Spleen (tissue), 11 donors: ENCODE results near the gene MYO7A. TPM values are rescaled to one million over a fixed set of nuclear protein-coding genes. Genes with fewer than 3 reads are reported as not detected.

ENCODE experiments used
- DNase-seq: peaks from one replicate; pipeline ENCODE4 v3.0.0-alpha.2; 2020
- H3K27ac ChIP-seq, 8 donors: fragments of 200-600 bp; sonication (generic) in 7 of 8; 1 replicate in 4 of 8; 2 replicates in 4 of 8; pipeline versions ENCODE4 v1.5.0 to v1.8.0; 2016 to 2021; ENCODE audit warnings: inconsistent platforms in 4 of 8, mild to moderate bottlenecking in 4 of 8, moderate library complexity in 1 of 8
- H3K27me3 ChIP-seq, 7 donors: fragments of 200-600 bp; sonication (generic) in 6 of 7; replicated peaks in 1 of 7; 1 replicate in 4 of 7; 2 replicates in 3 of 7; pipeline versions ENCODE4 v1.5.0 to v1.8.0; 2016 to 2021; ENCODE audit warnings: inconsistent platforms in 3 of 7, mild to moderate bottlenecking in 1 of 7
- H3K36me3 ChIP-seq, 6 donors: fragments of 200-600 bp; sonication (generic) in 5 of 6; 1 replicate in 4 of 6; 2 replicates in 2 of 6; pipeline versions ENCODE4 v1.5.0 to v1.8.0; 2016 to 2021; ENCODE audit warnings: inconsistent platforms in 2 of 6
- H3K4me1 ChIP-seq, 6 donors: fragments of 200-600 bp; sonication (generic) in 5 of 6; 1 replicate in 3 of 6; 2 replicates in 3 of 6; pipeline versions ENCODE4 v1.5.0 to v1.8.0; 2016 to 2021; ENCODE audit warnings: inconsistent platforms in 3 of 6
- H3K4me3 ChIP-seq, 8 donors: fragments of 200-600 bp; sonication (generic) in 7 of 8; 1 replicate in 4 of 8; 2 replicates in 4 of 8; pipeline versions ENCODE4 v1.5.0 to v1.8.0; 2016 to 2021; ENCODE audit warnings: inconsistent platforms in 4 of 8, mild to moderate bottlenecking in 4 of 8, moderate library complexity in 2 of 8
- H3K9me3 ChIP-seq, 8 donors: fragments of 200-600 bp; sonication (generic) in 7 of 8; 1 replicate in 4 of 8; 2 replicates in 4 of 8; pipeline versions ENCODE4 v1.5.0 to v1.8.0; 2016 to 2021; ENCODE audit warnings: inconsistent platforms in 4 of 8
- CTCF ChIP-seq, 11 experiments: fragments of 200-600 bp in 7 of 11; fragments of 450-650 bp in 4 of 11; sonication (generic) in 4 of 11; IDR thresholded peaks in 8 of 11; conservative IDR thresholded peaks in 3 of 11; 1 replicate in 7 of 11; 2 replicates in 4 of 11; pipeline versions ENCODE4 v1.4.0 to v1.8.0; 2016 to 2021; ENCODE audit warnings: antibody characterized with exemption in 11 of 11, inconsistent platforms in 4 of 11, mild to moderate bottlenecking in 1 of 11
- POLR2A ChIP-seq, 3 donors: fragments of 450-650 bp; IDR thresholded peaks; one replicate each; pipeline ENCODE4 v1.5.1; 2017; ENCODE audit warnings: antibody characterized with exemption in 3 of 3, mild to moderate bottlenecking in 1 of 3
- POLR2AphosphoS5 ChIP-seq, 3 donors: sonication (generic); formaldehyde crosslinking; IDR thresholded peaks; one replicate each; pipeline ENCODE4 v1.5.1; 2017; ENCODE audit warnings: antibody characterized with exemption in 3 of 3
- WGBS, 5 donors: extraction: QIAGEN DNeasy Blood & Tissue Kit in 3 of 5; methylation state at CpG; one replicate each; pipeline versions ENCODE4 v1.1.5 to v1.1.7; 2013 to 2018; 5-methylcytosine and 5-hydroxymethylcytosine counted together
- intact Hi-C: fragments of 100-400 bp; cut with DNase I; formaldehyde crosslinking; loops from one replicate; pipeline ENCODE4 v1.15.0; 2023; ENCODE audit warnings: low total_unique reads
- polyA plus RNA-seq, 3 donors: library from polyadenylated mRNA; stranded (reverse); fragments of 200-250 nt; gene quantifications; one replicate each; pipeline ENCODE4 v1.2.1, GENCODE V29; 2013
- total RNA-seq, 7 donors: library from RNA; depleted of rRNA in 3 of 7; stranded (reverse); fragments of >200 nt in 3 of 7; fragmentation: NEBNext Ultra II Directional in 4 of 7; extraction: Animal tissue kit (Norgen Biotek cat#: 25700) in 4 of 7; gene quantifications; one replicate each; pipeline versions ENCODE4 v1.1.0 to v1.2.1, GENCODE V29; 2016 to 2021
- donor health status: healthy with polysubstance abuse.
- donor health status: DM: no; HTN: no; CAD: no; lungs with moderate emphysema.
- donor health status: DM: no; HTN: no; CAD: no.
- donor health status: Bipolar disorder and iron deficiency.
- donor health status: healthy.
- donor health status: DM: no; HTN: no; CAD: no.
- donor health status: DM: yes; HTN: yes; CAD: no.

Gene MYO7A
- total and polyA plus RNA-seq, 10 donors = 3.5 to 147 (median 33.0) TPM

GRCh38 chr11:77106321-77106720 lies 21.7 kb upstream of the MYO7A start:
- 65 to 84% (median 77%) methylated on average over 5 to 7 of the region's 7 CpGs for WGBS, 5 donors
- no peaks in the 10 kb centered on the region for H3K27me3 ChIP-seq
- intact Hi-C loops = no loop called here
- H3K4me1 ChIP-seq = peaks cover 0 to 12% (median 0%) of the 10 kb centered on the region in 6 donors
- H3K9me3 ChIP-seq = no peaks in the 10 kb centered on the region
- H3K36me3 ChIP-seq = peaks cover 0 to 8% (median 0%) of the 10 kb centered on the region in 6 donors
- H3K4me3 ChIP-seq = no peak overlapping the region
- TF ChIP-seq POLR2A (IDR thresholded peaks at IDR 0.05) = no peak
- no peak for TF ChIP-seq CTCF (IDR thresholded peaks at IDR 0.05 in 8 of 11, conservative IDR thresholded peaks at IDR 0.05 in 3 of 11)
- TF ChIP-seq POLR2AphosphoS5 (IDR thresholded peaks at IDR 0.05) = no peak
- H3K27ac ChIP-seq = no peak overlapping the region
- no peak for DNase-seq

- DNase-seq = no peak
- Histone ChIP-seq H3K4me3 (no peak overlapping the region), H3K36me3 (peaks cover 0 to 8% (median 0%) of the 10 kb centered on the region in 6 donors), H3K27me3 (no peaks in the 10 kb centered on the region), H3K4me1 (peaks cover 0 to 12% (median 0%) of the 10 kb centered on the region in 6 donors), H3K9me3 (no peaks in the 10 kb centered on the region), H3K27ac (no peak overlapping the region)
- TF ChIP-seq POLR2A (IDR thresholded peaks at IDR 0.05) (no peak), POLR2AphosphoS5 (IDR thresholded peaks at IDR 0.05) (no peak), CTCF (IDR thresholded peaks at IDR 0.05 in 8 of 11, conservative IDR thresholded peaks at IDR 0.05 in 3 of 11) (no peak)
- WGBS, 5 donors = 93 to 100% (median 95%) methylated on average over 6 to 13 of the region's 13 CpGs
- intact Hi-C loops = no loop called here
Observed at GRCh38 chr11:77106759-77107158, 21.3 kb upstream of the MYO7A start.

DNA sequence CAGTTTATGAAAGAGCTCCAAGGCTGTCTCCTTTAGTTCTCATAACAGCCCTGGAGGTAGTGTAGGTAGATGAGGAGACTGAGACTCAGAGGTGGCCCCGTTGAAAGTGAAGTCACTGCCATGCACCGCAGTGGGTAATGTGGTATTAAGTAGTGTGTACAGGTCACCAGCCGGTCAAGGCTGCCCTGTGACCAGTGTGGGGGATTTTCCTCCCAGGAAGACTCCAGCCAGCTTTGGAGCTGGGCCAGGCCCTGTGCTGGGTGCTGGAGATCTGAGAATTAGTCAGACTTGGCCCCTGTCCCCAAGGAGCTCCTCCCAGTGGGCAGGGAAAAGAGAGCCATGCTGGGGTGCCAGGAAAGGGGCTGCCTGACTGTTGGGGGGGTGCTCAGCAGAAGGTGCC lies 20.1 kb upstream of the MYO7A start:
- no peak overlapping the region for H3K4me3 ChIP-seq
- no peaks in the 10 kb centered on the region for H3K9me3 ChIP-seq
- H3K27me3 ChIP-seq = no peaks in the 10 kb centered on the region
- intact Hi-C loops = no loop called here
- H3K27ac ChIP-seq = no peak overlapping the region
- no peak for DNase-seq
- TF ChIP-seq POLR2A (IDR thresholded peaks at IDR 0.05) = no peak
- TF ChIP-seq POLR2AphosphoS5 (IDR thresholded peaks at IDR 0.05) = no peak
- no peak for TF ChIP-seq CTCF (IDR thresholded peaks at IDR 0.05 in 8 of 11, conservative IDR thresholded peaks at IDR 0.05 in 3 of 11)
- 54 to 75% (median 74%) methylated on average over 2 to 3 of the region's 3 CpGs for WGBS, 5 donors
- peaks cover 0 to 4% (median 0%) of the 10 kb centered on the region in 6 donors for H3K36me3 ChIP-seq
- peaks cover 0 to 12% (median 0%) of the 10 kb centered on the region in 6 donors for H3K4me1 ChIP-seq

GRCh38 chr11:77108436-77108835 lies 19.6 kb upstream of the MYO7A start:
- H3K4me1 ChIP-seq = peaks cover 0 to 12% (median 0%) of the 10 kb centered on the region in 6 donors
- WGBS, 5 donors = 84 to 89% (median 87%) methylated on average over 8 to 9 of the region's 9 CpGs
- no peak overlapping the region for H3K27ac ChIP-seq

More at GRCh38 chr11:77108436-77108835, 19.6 kb upstream of the MYO7A start:
- intact Hi-C loops = no loop called here
- Histone ChIP-seq H3K4me3 (no peak overlapping the region), H3K36me3 (no peaks in the 10 kb centered on the region), H3K9me3 (no peaks in the 10 kb centered on the region), H3K27me3 (no peaks in the 10 kb centered on the region)
- no peak for TF ChIP-seq CTCF (IDR thresholded peaks at IDR 0.05 in 8 of 11, conservative IDR thresholded peaks at IDR 0.05 in 3 of 11)
- no peak for TF ChIP-seq POLR2AphosphoS5 (IDR thresholded peaks at IDR 0.05)
- TF ChIP-seq POLR2A (IDR thresholded peaks at IDR 0.05) = no peak
- no peak for DNase-seq
